SU-DHL-6 (cell line): Measurements from ENCODE around the gene SUDS3.

Source experiments
- H2AFZ ChIP-seq: fragments of 200-600 bp; sonication (generic); 2 replicates; pipeline ENCODE4 v1.6.1; 2014; ENCODE audit warnings: low read depth, mild to moderate bottlenecking, moderate library complexity, mixed read lengths, antibody characterized with exemption, low read length; ENCODE audit not compliant: severe bottlenecking
- H3F3A ChIP-seq: fragments of 200-600 bp; shearing (Covaris generic); 2 replicates; pipeline ENCODE4 v1.6.0; 2016; ENCODE audit warnings: antibody characterized with exemption, mild to moderate bottlenecking; ENCODE audit not compliant: insufficient read depth
- H3K27ac ChIP-seq: fragments of 200-600 bp; sonication (generic); 2 replicates; pipeline ENCODE4 v1.5.1; 2016; ENCODE audit warnings: low read depth, mild to moderate bottlenecking, low read length, moderate library complexity, mixed read lengths
- H3K27me3 ChIP-seq: fragments of 200-600 bp; sonication (generic), shearing (Covaris generic); 2 replicates; pipeline ENCODE4 v1.6.0; 2014; ENCODE audit warnings: mild to moderate bottlenecking, low read length
- H3K36me3 ChIP-seq: fragments of 200-600 bp; sonication (generic); 2 replicates; pipeline ENCODE4 v1.6.1; 2014; ENCODE audit warnings: mild to moderate bottlenecking, low read length, mixed read lengths
- H3K4me2 ChIP-seq: fragments of 300-600, 200-600 bp; shearing (Covaris generic), sonication (generic); 2 replicates; pipeline ENCODE4 v1.6.0; 2014; ENCODE audit warnings: low read length, low read depth, mild to moderate bottlenecking; ENCODE audit not compliant: poor library complexity, severe bottlenecking
- H3K4me3 ChIP-seq: fragments of 200-600 bp; sonication (generic); 2 replicates; pipeline ENCODE4 v1.5.1; 2014; ENCODE audit warnings: antibody characterized with exemption, low read length, mild to moderate bottlenecking, mixed read lengths; ENCODE audit not compliant: insufficient read depth, poor library complexity, severe bottlenecking
- H3K79me2 ChIP-seq: fragments of 200-600 bp; sonication (generic); 2 replicates; pipeline ENCODE4 v1.6.1; 2014; ENCODE audit warnings: mild to moderate bottlenecking, low read length, moderate library complexity; ENCODE audit not compliant: insufficient read depth
- H3K9ac ChIP-seq: fragments of 200-600 bp; sonication (generic); 2 replicates; pipeline ENCODE4 v1.7.0; 2014; ENCODE audit warnings: mild to moderate bottlenecking, low read length
- H3K9me2 ChIP-seq: fragments of 200-600 bp; sonication (generic); replicated peaks from 2 replicates; pipeline ENCODE4 v1.6.1; 2014; ENCODE audit warnings: low read length; ENCODE audit not compliant: insufficient read depth
- H3K9me3 ChIP-seq: fragments of 200-600 bp; sonication (generic); 2 replicates; pipeline ENCODE4 v1.6.1; 2014; ENCODE audit warnings: low read length, mixed read lengths; ENCODE audit not compliant: insufficient read depth
- H4K20me1 ChIP-seq: fragments of 200-600 bp; sonication (generic); 2 replicates; pipeline ENCODE4 v1.6.1; 2014; ENCODE audit warnings: low read depth, mild to moderate bottlenecking, antibody characterized with exemption, low read length, moderate library complexity, mixed read lengths
- CTCF ChIP-seq: fragments of 200-600 bp; sonication (generic); IDR thresholded peaks from one replicate; pipeline ENCODE4 v1.5.1; 2017; ENCODE audit warnings: antibody characterized with exemption, mild to moderate bottlenecking, low read length, moderate library complexity; ENCODE audit not compliant: insufficient read depth, poor library complexity, severe bottlenecking
- EZH2phosphoT487 ChIP-seq: fragments of 200-600 bp; sonication (generic), shearing (Covaris generic); conservative IDR thresholded peaks from 2 replicates; pipeline ENCODE4 v1.6.1; 2018; ENCODE audit warnings: mild to moderate bottlenecking, antibody characterized with exemption, low read length, moderate library complexity, mixed read lengths

Gene SUDS3, protein sequence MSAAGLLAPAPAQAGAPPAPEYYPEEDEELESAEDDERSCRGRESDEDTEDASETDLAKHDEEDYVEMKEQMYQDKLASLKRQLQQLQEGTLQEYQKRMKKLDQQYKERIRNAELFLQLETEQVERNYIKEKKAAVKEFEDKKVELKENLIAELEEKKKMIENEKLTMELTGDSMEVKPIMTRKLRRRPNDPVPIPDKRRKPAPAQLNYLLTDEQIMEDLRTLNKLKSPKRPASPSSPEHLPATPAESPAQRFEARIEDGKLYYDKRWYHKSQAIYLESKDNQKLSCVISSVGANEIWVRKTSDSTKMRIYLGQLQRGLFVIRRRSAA

GRCh38 chr12:118376089-118377020 lies at the start of gene SUDS3:
TSS of gene SUDS3 (plus strand) at chr12:118376555. CDS start at chr12:118376692, 137 bp downstream.
- Histone ChIP-seq H3K79me2 (peaks cover 51% of the 10 kb centered on the region), H3F3A (peaks cover 29% of the 10 kb centered on the region), H3K36me3 (peaks cover 8% of the 10 kb centered on the region; the same call in 1 of the 2 replicates), H3K4me3 (peak within 1 kb of the TSS; percentile 66), H3K9me2 (no peaks in the 10 kb centered on the region), H3K9ac (peak within 1 kb of the TSS; percentile 77), H3K27me3 (no peaks in the 10 kb centered on the region), H4K20me1 (peaks cover 8% of the 10 kb centered on the region), H3K27ac (peak within 1 kb of the TSS; percentile 74), H3K4me2 (peak within 1 kb of the TSS; percentile 88), H2AFZ (peak within 1 kb of the TSS; percentile 94), H3K9me3 (no peaks in the 10 kb centered on the region)
- TF ChIP-seq EZH2phosphoT487 (no peak), CTCF (peak; percentile 88)

- Histone ChIP-seq H3K9me2 (no peaks in the 10 kb centered on the region), H3K79me2 (peaks cover 87% of the 10 kb centered on the region)
- TF ChIP-seq EZH2phosphoT487 = no peak
- no peak for TF ChIP-seq CTCF
These were observed 49.4 kb upstream of the SUDS3 start for GRCh38 chr12:118326991-118327390.

DNA sequence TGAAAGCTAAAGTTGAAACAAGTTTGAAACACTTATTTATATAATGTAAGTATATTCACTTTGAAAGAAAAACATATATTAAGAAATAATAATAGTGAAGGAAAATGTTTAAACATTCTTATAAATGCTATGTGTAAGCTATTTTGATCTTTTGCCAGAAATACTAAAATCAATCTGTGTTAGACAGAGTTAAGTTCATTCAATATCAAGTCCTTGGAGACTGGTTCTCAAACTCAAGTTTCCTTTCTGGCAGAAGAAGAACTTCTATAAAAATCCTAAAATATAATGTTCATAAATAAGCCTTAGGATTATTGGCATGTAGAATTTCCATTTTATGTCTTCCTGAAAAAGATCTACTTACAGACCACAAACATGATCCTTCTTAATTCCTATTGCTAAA lies 49.0 kb upstream of the SUDS3 start:
- no peaks in the 10 kb centered on the region; the same call in 1 of the 2 replicates for H3F3A ChIP-seq
- no peak overlapping the region for H3K27ac ChIP-seq
- TF ChIP-seq EZH2phosphoT487 (no peak), CTCF (no peak)
- H3K9ac ChIP-seq = no peak overlapping the region
- H3K79me2 ChIP-seq = peaks cover 87% of the 10 kb centered on the region
- no peak overlapping the region for H3K4me3 ChIP-seq
- no peaks in the 10 kb centered on the region for H3K27me3 ChIP-seq
- no peak overlapping the region for H3K4me2 ChIP-seq
- no peaks in the 10 kb centered on the region for H3K36me3 ChIP-seq
- no peaks in the 10 kb centered on the region for H3K9me2 ChIP-seq
- H4K20me1 ChIP-seq = no peaks in the 10 kb centered on the region
- no peaks in the 10 kb centered on the region for H3K9me3 ChIP-seq
- H2AFZ ChIP-seq = no peak overlapping the region

More at GRCh38 chr12:118326991-118327390, 49.4 kb upstream of the SUDS3 start:
- no peaks in the 10 kb centered on the region for H3K36me3 ChIP-seq
- H3K27me3 ChIP-seq = no peaks in the 10 kb centered on the region
- no peak overlapping the region for H3K9ac ChIP-seq
- no peaks in the 10 kb centered on the region for H3K9me3 ChIP-seq
- no peak overlapping the region for H3K4me2 ChIP-seq
- H3F3A ChIP-seq = no peaks in the 10 kb centered on the region; the same call in 1 of the 2 replicates
- no peak overlapping the region for H2AFZ ChIP-seq
- no peak overlapping the region for H3K4me3 ChIP-seq
- no peaks in the 10 kb centered on the region for H4K20me1 ChIP-seq
- no peak overlapping the region for H3K27ac ChIP-seq
